GM18870 (cell line): ENCODE data around the gene PHPT1.
"Not testable (repeated sequence)": the region's sequence is repeated elsewhere in the genome, so short reads cannot be mapped to it uniquely, and the experiment has no call there.

Source experiments
- ATAC-seq: cut with Tn5 transposase; IDR thresholded peaks from one replicate; pipeline ENCODE4 v1.9.1; 2021; ENCODE audit warnings: moderate library complexity; ENCODE audit not compliant: unreplicated experiment

PHPT1 gene

DNA sequence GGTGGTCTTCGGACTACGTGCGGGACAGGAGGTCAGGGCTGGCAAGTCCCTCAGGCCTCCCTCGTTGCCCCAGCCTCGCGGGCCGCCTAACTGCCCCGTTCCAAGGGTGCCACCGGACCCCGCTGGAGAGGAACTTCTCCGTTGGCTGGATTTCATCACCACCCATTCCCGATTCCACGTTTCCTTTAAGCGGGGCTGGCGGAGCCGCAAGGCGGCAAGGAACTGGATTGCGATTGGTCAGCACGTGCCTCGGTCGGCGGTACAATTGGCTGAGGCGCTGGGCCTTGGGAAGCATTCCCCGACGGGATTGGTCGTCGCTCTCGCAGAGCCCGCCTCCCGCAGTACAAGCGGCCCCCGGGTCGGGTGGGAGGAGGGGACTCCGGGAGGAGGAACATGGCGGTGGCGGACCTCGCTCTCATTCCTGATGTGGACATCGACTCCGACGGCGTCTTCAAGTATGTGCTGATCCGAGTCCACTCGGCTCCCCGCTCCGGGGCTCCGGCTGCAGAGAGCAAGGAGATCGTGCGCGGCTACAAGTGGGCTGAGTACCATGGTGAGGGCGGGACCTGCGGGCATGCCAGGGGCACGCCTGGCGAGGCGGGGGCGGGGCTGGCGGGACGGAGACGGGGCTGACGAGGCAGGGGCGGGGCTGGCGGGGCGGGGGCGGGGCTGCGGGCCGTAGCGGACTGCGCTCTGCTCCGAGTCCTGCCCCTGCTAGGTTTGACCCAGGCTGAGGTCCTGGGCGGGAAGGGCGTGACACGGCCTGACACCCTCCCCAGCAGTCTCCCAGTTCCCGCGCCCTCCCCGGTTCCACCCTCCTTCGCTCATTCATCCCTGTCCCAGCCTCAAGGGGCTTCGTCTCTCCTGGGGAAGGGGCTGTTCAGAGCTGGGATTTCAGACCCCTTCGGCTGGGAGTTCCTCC lies at the start of gene PHPT1:
TSS of gene PHPT1 (plus strand) at position 372 of the 922 bp plus-strand sequence. CDS start at position 394, 22 bp downstream.
- ATAC-seq, result peak; percentile 81

DNA sequence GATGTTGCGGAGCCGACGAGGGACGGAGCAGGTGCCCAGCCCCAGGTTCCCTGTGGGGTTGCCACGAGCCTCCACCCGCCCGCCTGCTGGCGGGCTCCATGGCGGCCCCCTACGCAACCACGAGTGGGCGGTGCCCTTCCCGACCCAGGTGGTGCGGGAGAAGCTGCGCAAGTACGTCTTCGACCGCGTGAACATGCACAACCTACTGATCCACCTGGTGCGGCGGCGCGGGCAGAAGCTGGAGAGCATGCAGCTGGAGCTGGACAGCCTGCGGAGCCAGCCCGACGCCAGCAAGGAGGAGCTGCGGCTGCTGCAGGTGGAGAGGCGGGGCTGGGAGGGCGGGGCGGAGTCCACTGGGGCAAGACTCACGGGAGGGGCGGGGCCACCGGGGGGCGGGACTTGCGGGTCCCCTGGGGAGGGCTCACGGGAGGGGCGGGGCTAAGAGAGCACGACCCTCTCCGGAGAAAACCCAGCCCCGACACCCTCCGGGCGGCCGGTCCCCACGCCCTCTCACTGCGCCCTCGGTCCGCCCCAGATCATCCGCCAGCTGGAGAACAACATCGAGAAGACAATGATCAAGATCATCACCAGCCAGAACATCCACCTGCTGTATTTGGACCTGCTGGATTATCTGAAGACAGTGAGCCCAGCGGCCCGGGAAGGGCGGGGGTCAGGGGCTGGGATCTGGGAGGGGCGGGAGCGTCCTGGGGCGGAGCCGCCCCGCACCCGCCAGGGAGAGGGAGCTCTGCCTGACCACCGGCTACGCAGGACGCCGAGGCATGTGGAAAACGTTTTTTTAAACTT lies 49.2 kb upstream of the PHPT1 start:
- no peak for ATAC-seq

DNA sequence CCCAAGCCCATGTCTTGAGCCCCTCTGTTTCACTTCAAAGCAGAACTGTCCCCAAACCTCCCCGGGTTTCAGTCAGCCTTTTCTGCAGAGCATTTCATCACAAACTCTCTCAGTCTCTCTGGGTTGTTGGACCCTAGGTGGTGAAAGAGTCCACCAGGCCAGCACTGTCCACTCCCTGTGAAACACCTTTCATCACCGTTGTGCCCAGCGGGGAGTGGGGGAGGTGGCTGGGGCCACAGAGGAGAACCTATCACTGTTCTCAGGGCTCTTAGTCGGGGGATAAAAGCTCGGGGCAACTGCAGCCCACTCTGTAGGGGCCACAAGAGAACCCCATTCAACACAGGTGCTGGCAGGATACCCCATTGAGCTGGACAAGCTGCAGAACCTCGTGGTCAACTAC lies 46.9 kb upstream of the PHPT1 start:
- ATAC-seq, result no peak

DNA sequence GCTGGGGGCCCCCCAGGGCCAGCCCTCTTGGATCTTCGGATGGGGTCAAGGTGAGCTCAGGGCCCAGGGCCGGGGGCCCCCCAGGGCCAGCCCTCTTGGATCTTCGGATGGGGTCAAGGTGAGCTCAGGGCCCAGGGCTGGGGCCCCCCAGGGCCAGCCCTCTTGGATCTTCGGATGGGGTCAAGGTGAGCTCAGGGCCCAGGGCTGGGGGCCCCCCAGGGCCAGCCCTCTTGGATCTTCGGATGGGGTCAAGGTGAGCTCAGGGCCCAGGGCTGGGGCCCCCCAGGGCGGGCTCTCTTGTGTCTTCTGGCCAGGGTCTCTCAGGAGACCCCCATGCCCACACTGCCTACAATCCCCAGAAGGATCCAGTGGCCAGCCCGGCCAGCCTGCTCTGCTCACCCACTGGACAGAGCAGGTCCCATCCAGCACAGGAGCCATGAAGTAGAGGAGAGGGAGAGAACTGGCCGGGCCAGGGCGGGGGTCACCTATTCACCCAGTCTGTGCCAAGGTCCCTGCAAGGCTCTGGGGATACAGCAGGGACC lies 46.1 kb upstream of the PHPT1 start:
- ATAC-seq, result not testable (repeated sequence)

DNA sequence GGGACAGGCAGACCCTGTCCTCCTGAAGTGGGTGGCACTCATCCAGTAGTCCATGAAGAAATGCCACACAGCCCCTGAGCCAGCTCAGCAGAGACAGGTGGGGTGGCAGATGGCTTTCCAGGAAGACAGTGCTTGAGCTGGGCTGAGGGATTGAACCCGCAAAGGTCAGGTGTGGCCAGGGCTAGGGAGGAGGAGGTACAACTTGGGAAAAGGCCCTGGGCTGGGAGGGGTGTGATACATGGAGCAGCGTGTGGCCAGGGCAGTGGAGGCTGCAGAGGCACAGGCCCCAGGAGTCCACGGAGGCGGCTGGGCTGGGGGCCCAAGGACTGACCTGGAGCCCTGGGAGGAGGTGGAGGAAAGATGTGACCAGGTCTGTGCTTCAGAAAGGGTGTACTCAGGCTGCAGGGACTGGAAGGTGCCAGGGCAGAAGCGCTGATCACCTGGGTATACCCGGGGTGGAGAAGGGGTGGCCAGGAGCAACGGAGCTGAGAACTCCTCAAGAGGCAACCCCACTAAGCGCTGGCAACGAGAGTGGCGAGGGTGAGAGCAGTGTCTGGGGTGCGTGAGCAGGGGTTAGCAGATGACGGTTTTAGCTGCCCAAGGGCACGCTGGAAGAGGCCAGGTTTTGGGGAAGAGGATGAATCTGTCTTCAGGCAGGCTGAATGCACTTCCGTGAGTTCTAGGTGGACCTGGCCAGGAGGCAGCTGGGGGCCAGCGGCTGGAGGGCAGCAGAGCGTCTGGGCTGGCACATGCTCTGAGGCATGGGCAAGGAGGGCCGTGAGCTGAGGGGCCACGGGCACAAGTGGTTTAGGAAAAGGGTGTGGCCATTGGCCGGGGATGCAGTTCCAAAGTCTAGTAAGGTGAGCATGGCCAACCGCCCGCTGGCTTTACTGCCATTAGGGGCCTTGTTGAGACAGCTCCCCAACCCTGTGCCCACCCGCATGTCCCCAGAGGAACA lies 45.4 kb upstream of the PHPT1 start:
- no peak for ATAC-seq

DNA sequence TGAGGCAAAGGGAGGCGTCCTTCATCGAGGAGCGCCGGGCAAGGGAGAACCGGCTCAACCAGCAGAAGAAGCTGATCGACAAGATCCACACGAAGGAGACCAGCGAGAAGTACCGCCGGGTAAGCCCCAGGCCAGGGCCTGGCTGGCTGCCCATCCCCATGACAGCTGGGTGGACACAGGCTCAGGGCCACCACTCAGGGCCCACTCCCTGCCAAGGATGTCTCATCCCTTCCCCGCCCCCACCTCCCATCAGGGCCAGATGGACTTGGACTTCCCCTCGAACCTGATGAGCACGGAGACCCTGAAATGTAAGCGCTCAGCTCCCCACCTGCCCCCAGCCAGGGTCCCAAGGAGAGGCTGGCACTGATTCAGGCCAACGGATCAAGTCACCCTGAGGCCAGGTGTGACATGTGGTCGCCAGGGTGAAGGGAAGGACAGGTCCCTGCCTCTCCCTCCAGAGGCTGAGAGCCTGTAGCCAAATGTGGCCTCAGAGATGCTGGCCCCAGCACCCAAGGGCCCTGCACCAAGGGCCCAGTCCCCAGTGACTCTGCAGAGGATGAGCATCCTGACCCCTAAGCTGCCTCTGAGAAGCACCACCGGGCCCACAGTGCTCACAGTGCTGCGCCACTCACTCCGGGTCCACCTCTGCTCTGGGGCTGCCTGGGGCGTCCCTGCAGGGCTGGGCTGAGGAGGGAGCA lies 44.6 kb upstream of the PHPT1 start:
- ATAC-seq, result no peak

DNA sequence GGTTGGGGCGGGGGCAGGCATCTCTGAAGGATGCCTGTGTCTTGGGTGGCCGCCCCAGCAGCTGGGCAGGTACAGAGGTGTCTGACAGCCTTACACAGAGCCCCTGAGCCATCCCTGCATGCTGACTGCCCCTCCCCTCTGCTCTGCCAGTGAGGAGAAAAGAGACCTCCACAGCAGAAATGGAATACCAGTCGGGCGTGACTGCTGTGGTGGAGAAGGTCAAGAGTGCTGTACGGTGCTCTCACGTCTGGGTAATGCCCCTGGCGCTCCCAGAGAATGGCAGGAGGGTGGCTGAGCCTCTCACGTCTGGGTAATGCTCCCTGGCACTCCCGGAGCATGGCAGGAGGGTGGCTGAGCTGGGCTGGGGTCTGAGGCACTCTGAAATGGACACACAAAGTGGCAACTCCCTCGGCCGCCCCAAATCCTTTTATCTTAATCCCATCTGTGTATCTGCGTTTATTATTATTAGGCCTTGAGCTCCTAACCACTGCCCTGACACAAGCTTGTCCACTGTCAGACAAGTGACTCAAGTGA lies 43.9 kb upstream of the PHPT1 start:
- ATAC-seq, result no peak

DNA sequence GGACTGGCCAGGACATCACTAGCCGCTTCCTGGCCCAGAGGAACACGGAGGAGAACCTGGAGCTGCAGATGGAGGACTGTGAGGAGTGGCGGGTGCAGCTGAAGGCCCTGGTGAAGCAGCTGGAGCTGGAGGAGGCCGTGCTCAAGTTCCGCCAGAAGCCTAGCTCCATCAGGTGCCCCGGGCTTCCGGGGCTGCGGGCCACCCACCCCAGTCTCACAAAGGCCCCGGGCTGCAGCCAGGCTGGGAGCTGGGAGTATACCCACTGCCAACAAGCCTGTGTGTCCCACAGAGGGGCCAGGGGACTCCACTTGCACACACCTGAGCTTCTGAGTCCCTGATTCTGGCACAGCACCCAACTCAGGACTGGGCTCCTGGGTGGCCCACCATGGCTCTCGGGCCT lies 43.1 kb upstream of the PHPT1 start:
- no peak for ATAC-seq

DNA sequence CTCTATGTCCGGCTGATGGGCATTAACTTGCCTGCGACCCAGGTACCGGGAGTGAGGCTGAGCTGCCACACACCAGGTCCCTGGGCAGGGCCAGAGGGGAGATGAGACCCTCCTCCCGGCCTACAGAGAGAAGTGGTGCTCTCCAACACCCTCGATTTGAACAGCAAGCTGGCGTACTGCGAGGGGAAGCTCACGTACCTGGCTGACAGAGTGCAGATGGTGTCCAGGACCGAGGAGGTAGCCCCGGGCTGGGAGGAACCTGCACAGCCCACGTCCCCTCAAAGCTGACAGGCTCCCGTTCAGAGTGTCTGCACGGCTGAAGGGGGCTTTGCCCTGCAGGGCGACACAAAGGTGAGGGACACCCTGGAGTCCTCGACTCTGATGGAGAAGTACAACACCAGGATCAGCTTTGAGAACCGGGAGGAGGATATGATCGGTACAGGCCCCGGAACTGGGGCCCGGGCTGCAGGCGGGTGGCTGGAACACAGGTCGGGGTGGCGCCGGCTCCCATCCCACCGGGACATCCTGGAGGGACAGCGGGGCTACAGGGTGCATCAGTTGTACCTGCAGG lies 42.5 kb upstream of the PHPT1 start:
- no peak for ATAC-seq

DNA sequence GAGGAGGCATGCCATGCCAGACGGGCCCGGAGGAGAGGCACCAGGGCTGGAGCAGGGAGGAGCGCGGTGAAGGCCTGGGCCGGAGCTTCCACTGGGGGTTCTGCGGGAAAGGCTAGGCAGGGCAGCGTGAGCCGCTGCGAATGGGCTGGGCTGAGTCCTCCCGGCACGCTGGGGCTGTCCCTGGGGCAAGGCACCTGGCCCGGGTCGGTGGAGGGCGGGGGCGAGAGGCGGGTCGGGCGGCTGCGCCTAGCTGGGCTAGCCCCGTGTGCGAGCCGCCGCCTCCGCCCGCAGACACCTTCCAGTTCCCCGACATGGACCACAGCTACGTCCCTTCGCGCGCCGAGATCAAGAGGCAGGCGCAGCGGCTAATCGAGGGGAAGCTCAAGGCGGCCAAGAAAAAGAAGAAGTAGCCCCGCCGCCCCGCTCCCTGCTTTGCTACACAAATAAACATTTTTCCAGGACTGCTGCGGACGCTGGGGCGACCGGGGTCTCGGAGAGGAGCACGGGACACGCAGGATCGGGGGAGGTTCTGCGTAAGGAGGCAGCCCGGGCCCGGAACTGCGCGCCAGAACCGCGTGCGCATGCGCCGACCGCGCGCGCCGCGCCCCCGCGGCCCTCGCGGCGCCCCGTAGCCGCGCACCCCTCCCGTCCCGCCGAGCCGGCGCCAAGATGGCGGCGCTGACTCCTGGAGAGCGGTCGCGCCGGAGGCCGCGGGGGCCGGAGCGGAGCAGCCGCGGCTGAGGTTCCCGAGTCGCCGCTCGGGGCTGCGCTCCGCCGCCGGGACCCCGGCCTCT lies 41.7 kb upstream of the PHPT1 start, which contains the start of gene RABL6:
TSS of gene RABL6 (plus strand) at position 668 of the 794 bp plus-strand sequence. CDS start 249 bp downstream, outside the sequence.
- ATAC-seq, result no peak

DNA sequence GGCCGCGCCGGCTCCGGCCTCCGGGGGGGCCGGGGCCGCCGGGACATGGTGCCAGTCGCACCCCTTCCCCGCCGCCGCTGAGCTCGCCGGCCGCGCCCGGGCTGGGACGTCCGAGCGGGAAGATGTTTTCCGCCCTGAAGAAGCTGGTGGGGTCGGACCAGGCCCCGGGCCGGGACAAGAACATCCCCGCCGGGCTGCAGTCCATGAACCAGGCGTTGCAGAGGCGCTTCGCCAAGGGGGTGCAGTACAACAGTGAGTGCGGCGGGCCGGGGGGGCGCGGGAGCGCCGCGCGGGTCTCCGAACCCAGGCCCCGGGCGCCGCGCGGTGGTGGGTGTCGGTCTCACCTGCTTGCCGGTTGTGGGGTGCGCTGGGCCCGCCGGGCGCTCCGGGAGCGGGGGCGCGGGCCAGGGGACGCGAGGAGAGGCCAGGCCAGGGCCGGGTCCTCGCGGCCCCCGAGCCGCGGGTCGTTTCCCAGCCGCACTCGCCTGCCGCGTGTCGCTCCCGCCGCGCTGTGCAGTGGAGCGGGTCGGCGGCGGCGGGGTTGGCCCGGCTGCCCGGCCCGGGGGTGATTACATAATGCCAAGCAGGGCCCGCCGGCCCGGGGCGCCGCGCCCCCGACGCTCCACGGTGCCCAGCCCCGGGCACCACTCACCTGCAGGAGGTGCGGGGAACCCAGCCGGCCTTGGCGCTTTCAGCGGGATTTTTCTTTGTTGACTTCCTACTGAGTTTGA lies 41.0 kb upstream of the PHPT1 start:
- no peak for ATAC-seq

DNA sequence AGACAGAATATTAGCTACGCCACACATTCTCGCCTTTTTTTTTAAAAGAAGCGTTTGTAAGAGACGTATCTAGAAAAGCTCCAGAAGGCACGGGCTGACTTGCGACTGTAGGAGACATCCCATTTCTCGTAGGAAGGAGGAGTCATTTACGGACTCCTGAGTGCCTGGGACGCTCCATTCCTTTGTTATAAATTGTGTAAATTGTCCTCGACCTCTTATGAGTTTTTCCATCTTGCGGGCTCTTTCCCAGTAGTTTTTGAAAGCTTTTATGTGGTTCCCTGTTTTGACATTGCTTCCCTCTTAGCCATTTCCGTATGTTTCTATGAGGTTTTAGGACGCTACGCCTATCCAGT lies 40.4 kb upstream of the PHPT1 start:
- no peak for ATAC-seq

DNA sequence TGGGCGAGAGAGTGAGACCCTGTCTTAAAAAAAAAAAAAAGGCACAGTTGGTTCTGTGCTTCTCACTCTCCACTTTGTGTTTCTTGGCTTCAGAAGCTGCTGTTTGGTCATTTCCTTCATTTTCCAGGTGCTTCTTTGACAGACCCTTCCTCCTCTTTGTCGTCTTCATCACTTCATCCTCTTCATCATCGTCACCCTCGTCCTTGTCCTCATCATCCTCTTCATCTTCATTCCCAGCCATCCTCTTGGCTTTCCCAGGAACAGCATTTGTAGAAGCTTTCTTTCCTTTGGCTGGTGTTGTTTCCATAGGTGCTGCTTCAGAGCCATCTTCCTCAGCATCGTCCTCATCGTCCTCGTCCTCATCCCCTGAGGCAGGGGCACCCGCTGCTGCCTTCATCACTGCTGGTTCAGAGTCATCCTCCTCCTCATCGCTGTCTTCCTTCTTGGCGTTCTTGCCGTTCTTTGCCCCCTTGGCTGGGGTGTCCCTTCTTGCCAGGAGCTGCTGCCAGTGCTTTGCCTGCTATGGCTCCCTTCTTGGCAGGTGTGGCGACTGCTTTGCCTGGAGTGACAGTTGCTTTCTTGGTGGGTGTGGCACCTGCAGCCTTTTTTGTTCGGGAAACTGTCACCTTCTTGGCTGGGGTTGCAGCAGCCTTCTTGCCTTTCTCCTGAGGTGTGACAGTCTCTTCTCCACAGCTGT lies 34.3 kb upstream of the PHPT1 start:
- ATAC-seq, result no peak

DNA sequence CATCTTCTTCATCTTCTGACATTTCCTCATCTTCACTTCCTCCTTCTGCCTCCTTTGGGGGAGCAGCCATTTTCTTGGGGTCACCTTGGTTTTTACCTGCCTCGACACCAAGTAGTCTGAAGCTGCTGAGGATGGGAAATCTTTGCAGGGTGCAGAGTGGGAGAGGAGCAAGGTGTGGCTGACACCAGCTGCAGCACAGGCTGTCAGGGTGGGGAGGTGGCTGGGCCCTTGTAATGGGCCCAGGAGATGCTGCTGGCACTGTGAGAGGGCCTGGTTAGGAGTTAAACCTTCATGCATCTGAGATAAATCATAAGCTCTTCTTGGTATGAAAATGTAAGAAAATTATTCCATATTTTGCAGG lies 33.8 kb upstream of the PHPT1 start:
- ATAC-seq, result no peak

DNA sequence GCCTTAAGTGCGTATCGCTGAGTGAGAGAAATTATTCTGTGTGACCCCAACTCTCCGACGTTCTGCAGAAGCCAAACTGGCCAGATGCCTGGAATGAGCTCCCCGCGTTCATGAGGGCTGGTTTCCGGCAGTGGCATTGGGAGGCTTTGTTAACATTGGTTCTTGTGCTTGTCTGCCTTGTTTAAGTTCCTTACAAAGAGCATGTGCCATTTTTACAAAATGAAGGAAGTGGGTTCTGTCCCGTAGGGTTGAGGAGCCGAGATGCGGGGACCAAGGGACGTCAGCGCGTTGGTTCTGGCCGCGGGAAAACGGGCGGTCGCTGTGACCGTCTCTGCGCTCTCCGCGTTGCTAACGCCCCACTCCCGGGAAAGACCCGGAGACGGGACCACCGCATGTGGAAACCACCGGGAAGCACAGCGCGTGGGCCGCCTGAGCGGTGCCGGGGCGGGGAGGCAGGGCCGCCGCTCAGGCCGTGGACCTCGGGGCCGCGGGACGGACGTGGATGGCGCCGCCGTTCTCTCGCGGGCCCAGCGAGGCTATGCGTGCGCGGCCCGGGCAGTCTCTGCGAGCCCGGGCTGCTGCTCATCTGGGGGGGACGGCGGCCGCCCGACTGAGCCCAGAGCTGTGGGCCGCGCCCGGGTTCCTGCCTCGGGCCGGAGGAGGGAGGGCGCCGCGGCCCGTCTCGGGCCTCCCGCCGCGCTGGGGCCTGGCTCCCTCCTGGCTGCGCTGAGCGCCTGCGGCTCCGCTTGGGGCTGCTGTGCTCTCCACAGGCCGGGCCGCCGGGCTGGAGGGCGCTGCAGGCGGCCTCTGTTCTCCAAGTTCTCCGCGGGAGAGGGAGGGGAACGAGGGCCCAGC lies 28.0 kb upstream of the PHPT1 start:
- ATAC-seq, result no peak

DNA sequence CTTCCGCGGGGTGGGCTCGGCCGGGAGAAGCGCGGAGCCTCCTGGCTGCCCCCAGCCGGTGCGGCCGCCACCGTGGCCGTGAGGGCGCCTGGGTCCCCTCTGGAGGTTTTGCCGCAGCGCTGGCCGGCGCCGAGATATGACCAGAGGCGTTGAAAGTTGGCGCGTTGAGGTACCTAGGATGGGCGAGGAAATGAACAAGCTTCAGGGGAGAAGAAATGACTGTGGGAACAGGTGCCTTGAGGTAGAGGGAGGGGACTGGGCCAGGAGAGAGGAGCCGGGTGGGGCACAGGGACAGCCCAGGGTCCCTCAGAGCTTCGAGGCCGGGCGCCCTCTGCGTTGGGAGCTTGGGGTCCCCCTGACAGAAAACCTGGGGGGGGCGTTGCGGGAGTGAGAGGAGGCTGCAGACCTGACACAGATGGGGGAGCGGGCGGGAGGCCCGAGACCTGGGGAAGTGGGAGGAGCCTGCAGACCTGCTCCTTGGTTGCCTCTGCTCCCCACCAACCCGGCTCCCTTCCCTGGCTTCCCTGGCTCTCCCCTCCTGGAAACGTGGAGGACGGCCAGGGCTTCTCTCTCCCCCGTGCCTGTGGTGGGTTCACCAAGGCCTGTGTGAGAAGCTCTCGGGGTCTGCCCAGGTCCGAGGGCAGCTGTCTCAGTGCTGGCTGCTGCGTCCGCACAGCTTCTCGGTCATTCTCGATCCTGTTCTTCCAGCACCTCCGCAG lies 27.2 kb upstream of the PHPT1 start:
- ATAC-seq, result no peak
